ENCODE data around the gene LASP1.

DNA sequence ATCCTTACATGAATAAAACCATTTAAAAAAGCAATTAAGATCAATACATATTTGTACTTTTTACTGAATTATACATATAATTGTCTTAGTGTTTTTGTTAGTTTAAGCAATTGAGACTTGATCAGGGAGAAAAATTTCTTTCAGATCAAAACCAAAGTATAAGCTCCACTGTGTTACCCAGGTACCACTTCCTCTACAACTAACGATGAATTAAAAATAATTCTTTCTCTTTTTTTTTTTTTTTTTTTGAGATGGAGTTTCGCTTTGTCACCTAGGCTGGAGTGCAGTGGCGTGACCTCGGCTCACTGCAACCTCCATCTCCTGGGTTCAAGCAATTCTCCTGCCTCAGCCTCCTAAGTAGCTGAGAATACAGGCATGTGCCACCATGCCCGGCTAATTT is 90.5 kb downstream of the LASP1 start:
- TF ChIP-seq CTCF (IDR thresholded peaks at IDR 0.05) (no peak), POLR2A (IDR thresholded peaks at IDR 0.05) (no peak)

Data from body of pancreas (tissue), 4 donors.